ENCODE measurements around the gene CGB7. TPM values are rescaled to one million over a fixed set of nuclear protein-coding genes. Genes with fewer than 3 reads are reported as not detected.
"Not testable (repeated sequence)": the region's sequence is repeated elsewhere in the genome, so short reads cannot be mapped to it uniquely, and the experiment has no call there.

The CGB7 gene
- total RNA-seq, 1 donor from 2014 or later: 7.1 TPM

- Histone ChIP-seq H2AFZ (ENCODE audit: low read depth, low read length) (no peak overlapping the region), H4K20me1 (ENCODE audit: insufficient read depth, low read length) (peaks cover 48% of the 10 kb centered on the region), H3K4me2 (ENCODE audit: low read length) (peak overlapping the region; percentile 90), H3K27ac (ENCODE audit: low read depth, low read length) (no peak overlapping the region), H3K9ac (ENCODE audit: low read length) (no peak overlapping the region), H3K4me1 (ENCODE audit: insufficient read depth, low read length) (peaks cover 22% of the 10 kb centered on the region), H3K27me3 (ENCODE audit: insufficient read depth, low read length) (no peaks in the 10 kb centered on the region), H3K36me3 (ENCODE audit: insufficient read depth, low read length) (no peaks in the 10 kb centered on the region), H3K79me2 (ENCODE audit: insufficient read depth, low read length) (peaks cover 59% of the 10 kb centered on the region), H3K4me3 (ENCODE audit: insufficient read depth, low read depth, low read length) (no peak overlapping the region), H3K9me3 (ENCODE audit: insufficient read depth, low read depth, low read length) (no peaks in the 10 kb centered on the region)
- Mint-ChIP-seq H3K4me3 (ENCODE audit: unreplicated experiment) (peak overlapping the region; percentile 58), H3K36me3 (ENCODE audit: low read depth, unreplicated experiment) (peaks cover 7% of the 10 kb centered on the region), H3K4me1 (ENCODE audit: low read depth, unreplicated experiment) (peaks cover 15% of the 10 kb centered on the region), H3K27me3 (ENCODE audit: low read depth, unreplicated experiment) (peaks cover 10% of the 10 kb centered on the region), H3K27ac (ENCODE audit: unreplicated experiment) (peak overlapping the region; percentile 26), H3K9me3 (ENCODE audit: unreplicated experiment) (no peaks in the 10 kb centered on the region)
- DNase-seq (ENCODE audit: low read depth): no peak
- no peak for TF ChIP-seq CTCF (IDR thresholded peaks at IDR 0.05; ENCODE audit: insufficient read depth, low read depth, low read length)
- no peak for FAIRE-seq
Measured at GRCh38 chr19:49059053-49059452, 1.5 kb upstream of the CGB7 start.

GRCh38 chr19:49058562-49058961, 1.0 kb upstream of the CGB7 start:
- no peaks in the 10 kb centered on the region for H3K36me3 ChIP-seq (ENCODE audit: insufficient read depth, low read length)
- H4K20me1 ChIP-seq (ENCODE audit: insufficient read depth, low read length): peaks cover 43% of the 10 kb centered on the region
- Mint-ChIP-seq H3K27ac (ENCODE audit: unreplicated experiment) (no peak overlapping the region), H3K9me3 (ENCODE audit: unreplicated experiment) (no peaks in the 10 kb centered on the region), H3K27me3 (ENCODE audit: low read depth, unreplicated experiment) (peaks cover 10% of the 10 kb centered on the region), H3K4me3 (ENCODE audit: unreplicated experiment) (peak overlapping the region; percentile 93), H3K36me3 (ENCODE audit: low read depth, unreplicated experiment) (peaks cover 7% of the 10 kb centered on the region), H3K4me1 (ENCODE audit: low read depth, unreplicated experiment) (peaks cover 15% of the 10 kb centered on the region)
- peaks cover 19% of the 10 kb centered on the region for H3K4me1 ChIP-seq (ENCODE audit: insufficient read depth, low read length)
- no peaks in the 10 kb centered on the region for H3K9me3 ChIP-seq (ENCODE audit: insufficient read depth, low read depth, low read length)
- H3K4me2 ChIP-seq (ENCODE audit: low read length): peak overlapping the region; percentile 90
- no peak for FAIRE-seq
- no peak overlapping the region for H2AFZ ChIP-seq (ENCODE audit: low read depth, low read length)
- H3K9ac ChIP-seq (ENCODE audit: low read length): peak overlapping the region; percentile 81
- no peaks in the 10 kb centered on the region for H3K27me3 ChIP-seq (ENCODE audit: insufficient read depth, low read length)
- peak; percentile 30 for DNase-seq (ENCODE audit: low read depth)
- H3K27ac ChIP-seq (ENCODE audit: low read depth, low read length): no peak overlapping the region
- no peak overlapping the region for H3K4me3 ChIP-seq (ENCODE audit: insufficient read depth, low read depth, low read length)
- TF ChIP-seq CTCF (IDR thresholded peaks at IDR 0.05; ENCODE audit: insufficient read depth, low read depth, low read length) (no peak), EZH2 (IDR thresholded peaks at IDR 0.05; ENCODE audit: insufficient read depth, low read length) (no peak)
- peaks cover 59% of the 10 kb centered on the region for H3K79me2 ChIP-seq (ENCODE audit: insufficient read depth, low read length)

GRCh38 chr19:49056902-49057596, 500 bp downstream of the CGB7 start:
- peaks cover 37% of the 10 kb centered on the region for H4K20me1 ChIP-seq (ENCODE audit: insufficient read depth, low read length)
- not testable (repeated sequence) for H3K36me3 ChIP-seq (ENCODE audit: insufficient read depth, low read length); FAIRE-seq; H3K9me3 Mint-ChIP-seq (ENCODE audit: unreplicated experiment); H3K27me3 ChIP-seq (ENCODE audit: insufficient read depth, low read length); DNase-seq (ENCODE audit: low read depth); H3K36me3 Mint-ChIP-seq (ENCODE audit: low read depth, unreplicated experiment); H3K9me3 ChIP-seq (ENCODE audit: insufficient read depth, low read depth, low read length)
- peaks cover 59% of the 10 kb centered on the region for H3K79me2 ChIP-seq (ENCODE audit: insufficient read depth, low read length)
- peaks cover 11% of the 10 kb centered on the region for H3K4me1 Mint-ChIP-seq (ENCODE audit: low read depth, unreplicated experiment)
- peak overlapping the region; percentile 93 for H3K27ac Mint-ChIP-seq (ENCODE audit: unreplicated experiment)
- H3K4me3 ChIP-seq (ENCODE audit: insufficient read depth, low read depth, low read length): peak overlapping the region; percentile 81
- peak overlapping the region; percentile 78 for H2AFZ ChIP-seq (ENCODE audit: low read depth, low read length)
- H3K4me1 ChIP-seq (ENCODE audit: insufficient read depth, low read length): peaks cover 19% of the 10 kb centered on the region
- H3K4me3 Mint-ChIP-seq (ENCODE audit: unreplicated experiment): peak overlapping the region; percentile 93
- peak overlapping the region; percentile 90 for H3K4me2 ChIP-seq (ENCODE audit: low read length)
- H3K9ac ChIP-seq (ENCODE audit: low read length): peak overlapping the region; percentile 81
- H3K27ac ChIP-seq (ENCODE audit: low read depth, low read length): peak overlapping the region; percentile 23
- H3K27me3 Mint-ChIP-seq (ENCODE audit: low read depth, unreplicated experiment): peaks cover 10% of the 10 kb centered on the region

All from astrocyte (in vitro differentiated cells and primary cell).